Hematopoietic multipotent progenitor cell treated with erythropoietin and hydrocortisone succinate and interleukin-3 and kit ligand, for 4 days (in vitro differentiated cells): ENCODE data around the gene EIF4EBP2.

Experiments used
- DNase-seq: peaks from one replicate; pipeline ENCODE4 v3.0.0-alpha.2; 2015

EIF4EBP2 gene

DNA sequence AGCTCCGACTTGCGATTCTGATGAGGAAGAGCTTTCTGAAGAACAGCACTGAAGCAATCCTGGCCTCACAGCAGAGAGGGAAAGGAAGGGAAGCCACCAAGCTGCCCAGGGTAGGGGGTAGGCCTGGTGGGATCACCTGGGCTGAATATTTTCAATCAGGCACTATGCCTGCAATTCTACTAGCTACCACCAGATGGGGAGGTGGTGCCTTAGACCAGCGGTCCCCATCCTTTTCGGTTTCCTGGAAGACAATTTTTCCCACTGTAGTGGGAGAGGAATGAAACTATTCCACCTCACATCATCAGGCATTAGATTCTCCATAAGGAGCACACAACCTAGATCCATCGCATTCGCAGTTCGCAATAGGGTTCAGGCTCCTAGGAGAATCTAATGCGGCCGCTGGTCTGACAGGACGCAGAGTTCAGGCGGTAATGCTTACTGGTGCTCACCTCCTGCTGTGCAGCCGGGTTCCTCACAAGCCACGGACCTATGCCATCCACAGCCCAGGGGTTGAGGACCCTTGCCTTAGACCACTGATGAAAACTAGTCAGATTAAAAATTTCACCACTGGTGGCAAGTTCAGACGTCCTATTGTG lies 24.3 kb upstream of the EIF4EBP2 start:
- peak; percentile 50 for DNase-seq

DNA sequence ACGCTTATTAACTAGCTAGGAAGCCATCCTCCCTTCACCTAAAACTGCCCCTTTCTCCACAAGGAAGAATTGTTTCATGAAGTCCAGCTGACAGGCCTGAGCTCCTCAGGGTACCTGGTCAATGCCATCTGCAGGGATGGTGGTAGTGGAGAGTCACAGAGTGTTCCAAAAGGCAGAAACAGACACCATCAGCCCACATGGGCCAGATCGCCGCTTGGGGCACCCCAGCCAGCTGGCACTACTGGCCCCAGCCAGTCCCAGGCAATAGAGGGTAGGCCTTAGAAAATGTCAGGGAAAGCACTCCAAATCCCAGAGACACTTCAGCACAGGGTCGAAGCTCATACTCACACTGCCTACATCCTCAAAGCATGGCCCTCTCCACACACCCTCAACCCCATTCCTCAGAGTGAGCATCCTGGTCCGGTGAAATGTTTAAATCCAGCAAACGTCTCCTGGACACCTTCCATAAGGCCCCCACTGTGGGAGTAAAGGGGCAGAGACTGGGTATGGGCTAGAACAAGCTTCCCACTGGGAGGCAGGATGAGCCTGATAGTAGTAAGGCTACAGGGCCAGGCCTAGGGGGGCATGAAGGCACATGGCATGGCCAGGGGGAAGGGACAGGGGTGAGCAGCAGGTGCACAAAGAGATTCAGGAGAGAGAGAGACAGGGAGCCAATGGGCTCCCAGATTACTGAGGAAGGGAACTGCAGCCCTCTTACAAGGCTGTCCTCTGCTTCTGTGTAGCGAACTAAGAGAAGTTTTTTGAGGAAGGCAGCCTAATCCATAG lies 23.4 kb upstream of the EIF4EBP2 start:
- no peak for DNase-seq

DNA sequence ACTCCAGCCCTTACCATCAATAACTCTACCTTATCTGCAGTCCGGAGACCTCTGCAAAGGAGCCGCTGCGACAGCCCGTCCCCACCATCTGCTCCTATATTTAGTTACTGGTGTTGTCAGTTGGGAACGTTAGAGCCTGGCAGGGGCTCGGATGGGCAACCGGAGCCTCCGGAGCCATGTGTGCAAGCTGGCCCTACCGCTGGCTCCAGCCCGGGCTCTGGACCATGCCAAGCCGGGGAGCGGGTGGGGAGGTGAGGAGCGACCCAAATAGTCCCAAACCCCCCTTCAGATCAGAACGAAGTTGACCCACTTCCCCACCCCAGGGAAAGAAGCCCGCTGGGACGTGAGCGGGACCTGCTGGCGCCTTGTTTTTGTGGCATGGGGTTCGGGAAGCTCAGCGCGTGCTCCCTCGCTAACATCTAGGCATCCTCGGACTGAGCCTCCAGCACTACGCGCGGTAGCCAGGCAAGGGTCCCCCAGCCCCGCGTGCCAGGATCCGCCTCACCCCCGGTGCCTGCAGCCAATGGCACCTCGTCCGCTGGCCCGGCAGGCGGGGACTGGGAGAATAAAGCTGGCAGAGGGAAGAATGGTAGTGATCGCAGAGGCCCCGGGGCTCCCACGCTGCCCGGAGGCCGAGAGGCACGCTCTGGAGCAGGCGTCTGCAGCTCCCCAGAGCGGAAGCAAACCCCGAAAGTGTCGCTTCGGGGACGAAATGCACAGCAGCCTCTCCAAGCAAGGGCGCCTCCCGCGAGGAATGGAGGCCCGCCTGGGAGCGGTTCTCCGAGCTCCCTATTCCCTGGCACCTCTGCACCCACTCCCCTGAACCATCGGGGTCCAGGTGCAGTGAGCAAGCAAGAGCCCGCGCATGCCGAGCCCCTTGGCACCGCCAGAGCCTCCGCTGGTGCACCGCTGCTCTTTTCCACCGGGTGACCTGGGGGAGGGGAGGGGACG lies 22.2 kb upstream of the EIF4EBP2 start:
- DNase-seq, result peak; percentile 63

DNA sequence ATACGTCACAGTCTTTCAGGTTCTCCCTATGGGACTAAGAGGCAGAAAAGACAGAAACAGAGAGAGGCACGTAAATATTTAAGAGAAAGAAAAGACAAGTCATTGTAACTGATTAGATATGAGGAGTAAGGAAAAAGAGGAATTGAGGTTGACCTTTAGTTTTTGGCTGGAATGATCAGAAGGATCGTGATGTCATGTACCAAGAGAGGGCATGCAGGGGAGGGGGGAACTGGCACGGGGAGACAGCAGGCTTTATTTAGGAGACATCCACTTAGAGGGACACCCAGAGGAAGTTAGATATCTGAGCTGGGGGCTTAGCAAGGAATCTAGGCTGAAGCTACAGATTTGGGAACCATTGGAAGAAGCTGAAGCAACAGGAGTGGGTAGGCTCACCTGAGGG lies 12.3 kb upstream of the EIF4EBP2 start:
- DNase-seq, result no peak

DNA sequence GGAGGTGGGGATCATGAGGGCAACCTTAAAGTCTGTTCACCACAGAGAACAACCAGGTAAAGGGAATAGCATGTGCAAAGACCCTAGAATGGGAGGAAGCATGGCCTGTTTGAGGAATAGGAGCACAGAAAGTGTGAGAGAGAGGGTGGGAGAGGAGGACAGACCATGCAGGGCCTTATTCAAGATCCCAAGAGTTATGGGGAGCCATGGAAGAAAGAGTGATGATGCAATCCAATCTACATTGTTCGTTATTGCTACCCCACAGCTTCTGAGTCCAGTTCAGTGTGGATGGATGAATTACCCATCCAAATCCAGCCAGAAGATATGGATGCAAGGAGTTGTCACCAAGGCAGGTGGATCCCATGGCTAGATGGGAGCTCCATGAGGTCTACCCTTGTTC lies 7.8 kb upstream of the EIF4EBP2 start:
- no peak for DNase-seq

DNA sequence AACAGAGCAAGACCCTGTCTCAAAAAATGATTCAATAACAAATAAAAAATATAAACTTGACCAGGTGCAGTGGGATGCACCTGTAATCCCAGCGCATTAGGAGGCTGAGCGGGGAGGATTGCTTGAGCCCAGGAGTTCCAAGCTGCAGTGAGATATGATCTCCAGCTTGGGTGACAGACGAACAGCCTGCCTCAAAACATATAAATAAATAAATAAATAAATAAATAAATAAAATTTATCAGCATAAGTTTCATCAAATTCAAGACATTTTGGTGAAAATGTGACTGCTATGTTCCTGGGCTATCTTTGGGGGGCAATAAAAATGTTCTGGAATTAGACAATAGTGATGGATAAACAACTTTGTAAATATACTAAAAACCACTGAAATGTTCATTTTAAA lies 4.8 kb upstream of the EIF4EBP2 start:
- no peak for DNase-seq

DNA sequence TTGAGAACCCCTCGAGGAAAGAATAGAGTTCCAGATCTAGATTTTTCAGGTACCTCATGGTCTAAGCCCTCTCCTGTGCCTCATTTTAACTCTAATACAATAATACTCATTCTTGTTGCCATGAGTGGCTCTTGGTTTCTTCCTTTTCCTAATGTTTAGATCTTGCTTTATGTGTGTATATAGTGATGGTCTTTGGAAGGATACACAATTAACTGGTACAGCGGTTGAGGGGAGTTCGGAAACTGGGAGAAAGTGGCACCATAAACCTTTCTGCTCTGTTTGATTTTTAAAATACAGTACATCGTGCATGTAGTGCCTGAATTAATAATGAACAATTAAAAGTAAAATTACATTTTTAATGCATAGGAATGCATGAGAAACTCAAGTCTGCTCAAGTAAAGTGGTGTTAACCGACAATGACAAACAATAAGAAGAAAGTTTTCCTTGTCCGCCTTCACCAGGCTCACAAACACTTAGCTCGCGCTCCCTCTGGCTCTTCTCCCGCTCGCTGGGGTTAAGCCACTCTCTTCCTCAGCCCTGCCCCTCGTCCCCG lies 386 bp upstream of the EIF4EBP2 start:
- DNase-seq, result peak; percentile 10

DNA sequence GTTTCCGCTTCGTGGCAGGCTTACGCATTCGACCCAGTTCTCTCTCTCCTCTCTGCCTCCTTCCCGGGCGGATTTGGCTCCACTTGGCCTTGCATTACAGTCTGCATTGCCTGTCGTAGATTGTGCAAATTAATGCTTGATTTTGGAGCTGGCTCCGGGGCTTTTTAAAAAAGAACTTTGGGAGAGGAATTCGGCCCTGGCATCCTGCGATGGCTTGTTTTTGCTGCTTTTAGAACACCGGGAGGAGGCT lies 767 bp downstream of the EIF4EBP2 start:
- DNase-seq, result peak; percentile 47

DNA sequence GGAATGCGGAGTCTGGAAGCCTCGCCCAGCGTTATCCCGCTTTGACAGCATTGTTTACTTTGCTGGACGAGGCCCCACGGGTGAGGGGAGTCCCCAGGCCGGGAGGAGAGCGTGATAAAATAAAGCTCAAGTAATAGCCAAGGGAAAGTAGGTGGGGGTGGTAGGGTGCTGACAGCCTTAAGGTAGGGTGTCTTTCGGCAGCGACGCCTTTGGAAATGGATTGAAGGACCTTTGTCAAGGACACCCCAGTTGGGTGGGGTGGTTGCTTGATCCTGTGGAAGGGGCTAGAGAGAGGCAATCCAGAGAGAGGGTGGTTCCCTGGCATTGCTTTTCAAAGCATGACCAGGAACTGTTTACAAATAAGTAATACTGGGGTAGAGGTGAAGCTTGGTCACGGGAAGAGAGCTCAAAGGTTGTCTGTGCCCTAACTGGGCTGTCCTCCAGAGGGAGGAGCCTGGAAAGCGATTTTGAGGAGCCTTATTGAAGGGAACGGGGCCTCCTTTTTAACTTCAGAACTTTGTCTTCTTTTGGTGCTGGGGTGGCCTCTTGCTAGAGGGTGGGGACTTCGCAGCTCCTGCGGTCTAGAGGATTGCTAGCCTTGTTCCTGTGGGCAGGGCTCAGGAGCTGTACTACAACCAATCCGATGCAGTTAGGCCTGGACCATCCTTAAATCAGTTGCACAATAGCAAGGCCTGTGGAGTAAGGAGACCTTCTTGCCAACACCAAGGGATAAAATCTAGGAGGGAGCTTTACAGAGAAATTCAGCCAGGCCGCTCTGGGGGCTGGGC lies 1.3 kb downstream of the EIF4EBP2 start:
- peak; percentile 94 for DNase-seq

DNA sequence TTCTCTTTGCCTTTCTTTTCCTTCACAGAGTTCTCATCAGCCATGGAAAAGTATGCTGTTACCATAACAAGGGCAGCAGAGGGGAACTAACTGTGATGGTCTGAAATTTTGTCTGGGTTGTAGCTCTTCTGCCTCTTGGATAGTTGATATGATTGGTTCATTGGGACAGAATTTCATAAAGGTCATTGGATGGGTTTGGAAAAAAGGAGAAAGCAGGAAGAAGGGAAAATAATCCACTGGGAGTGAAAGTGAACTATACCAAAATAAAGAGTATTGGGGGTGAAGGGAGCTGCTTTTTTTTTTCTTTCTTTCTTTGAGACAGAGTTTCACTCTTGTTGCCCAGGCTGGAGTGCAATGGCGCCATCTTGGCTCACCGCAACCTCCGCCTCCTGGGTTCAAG lies 5.8 kb downstream of the EIF4EBP2 start:
- DNase-seq, result no peak

DNA sequence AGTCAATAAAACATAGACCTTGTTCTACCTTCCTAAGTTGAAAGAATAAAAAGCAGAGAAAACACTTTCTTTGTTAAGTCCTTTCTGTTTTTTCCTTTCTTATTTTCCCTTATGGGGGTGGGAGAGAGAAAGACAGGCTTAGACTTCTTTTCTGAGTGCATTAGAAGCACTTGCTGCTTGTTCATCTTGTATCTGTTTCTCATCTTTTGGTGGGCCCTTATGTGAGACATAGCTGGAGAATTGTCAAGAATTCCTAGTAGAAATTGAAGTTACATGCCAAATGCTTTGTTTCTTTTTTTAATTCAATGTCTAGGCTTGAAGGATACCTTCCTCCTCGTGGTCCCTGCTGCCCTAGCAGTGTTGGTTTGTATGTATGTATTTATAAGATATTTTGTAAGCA lies 6.7 kb downstream of the EIF4EBP2 start:
- no peak for DNase-seq

DNA sequence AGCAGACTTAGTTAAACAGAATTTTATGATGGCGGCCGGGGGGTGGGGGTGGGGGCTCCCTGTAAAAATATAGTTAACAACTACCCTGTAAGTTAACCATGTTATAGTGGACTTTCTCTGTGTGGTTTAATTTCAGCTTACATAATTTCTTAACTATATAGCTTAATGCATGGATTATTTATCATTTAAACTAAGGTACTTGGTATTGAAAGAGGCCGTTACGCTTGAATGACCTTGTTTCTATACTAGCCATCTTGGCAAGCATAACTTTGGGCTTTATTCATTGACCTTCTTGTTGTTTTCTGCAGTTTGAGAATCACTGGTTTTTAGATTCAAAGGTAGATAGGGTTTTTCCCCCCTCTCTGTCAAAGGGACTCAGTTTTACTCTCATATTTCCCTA lies 8.4 kb downstream of the EIF4EBP2 start:
- no peak for DNase-seq

DNA sequence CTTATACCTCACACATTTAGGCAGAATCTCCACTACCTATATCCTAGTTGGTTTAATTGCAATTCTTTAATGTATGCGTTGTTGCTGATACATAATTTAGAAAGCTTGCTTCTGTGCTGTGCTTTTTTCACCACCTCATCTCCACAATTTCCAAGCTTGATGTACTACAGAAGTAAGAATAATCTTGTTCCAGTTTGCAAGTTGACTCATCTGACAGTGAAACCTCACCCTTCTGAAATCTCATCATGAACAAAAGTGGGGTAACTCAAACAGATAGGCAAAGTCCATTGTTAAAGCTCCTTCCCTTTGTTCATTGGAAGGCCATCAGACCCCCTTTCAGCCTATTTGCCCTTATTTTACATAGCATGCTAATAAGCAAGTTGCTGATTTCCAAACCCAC lies 13.6 kb downstream of the EIF4EBP2 start:
- DNase-seq, result no peak

DNA sequence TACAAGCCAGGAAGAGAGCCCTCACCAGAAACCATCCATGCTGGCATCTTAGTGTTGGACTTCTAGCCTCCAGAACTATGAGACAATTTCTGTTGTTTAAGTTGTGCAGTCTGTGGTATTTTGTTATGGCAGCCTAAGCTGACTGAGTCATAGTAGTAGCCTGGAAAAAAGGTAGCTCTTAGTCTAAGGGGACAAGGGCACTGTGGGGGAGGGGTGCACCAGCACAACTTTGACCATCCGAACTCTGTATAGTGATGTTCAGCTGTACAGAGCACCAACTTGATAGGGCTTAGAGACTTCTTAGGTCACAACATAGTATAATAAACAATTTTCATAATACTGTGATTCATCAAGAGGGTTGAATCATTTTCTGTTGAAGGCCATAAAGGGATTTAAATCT lies 14.3 kb downstream of the EIF4EBP2 start:
- no peak for DNase-seq

DNA sequence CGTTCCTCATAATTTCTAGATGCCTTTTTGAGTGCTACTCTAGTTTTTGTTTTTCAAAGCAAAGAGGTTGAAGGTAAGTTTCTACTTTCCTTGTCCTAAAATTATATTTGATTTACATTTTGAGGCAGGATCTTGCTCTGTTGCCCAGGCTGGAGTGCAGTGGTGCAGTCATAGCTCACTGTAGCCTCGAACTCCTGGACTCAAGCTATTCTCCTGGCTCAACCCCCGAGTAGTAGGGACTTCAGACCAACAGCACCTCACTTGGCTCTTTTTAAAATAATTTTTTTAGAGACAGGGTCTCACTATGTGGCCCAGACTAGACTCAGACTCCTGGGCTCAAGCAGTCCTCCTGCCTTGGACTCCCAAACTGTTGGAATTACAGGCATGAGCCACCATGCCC lies 14.8 kb downstream of the EIF4EBP2 start:
- no peak for DNase-seq

DNA sequence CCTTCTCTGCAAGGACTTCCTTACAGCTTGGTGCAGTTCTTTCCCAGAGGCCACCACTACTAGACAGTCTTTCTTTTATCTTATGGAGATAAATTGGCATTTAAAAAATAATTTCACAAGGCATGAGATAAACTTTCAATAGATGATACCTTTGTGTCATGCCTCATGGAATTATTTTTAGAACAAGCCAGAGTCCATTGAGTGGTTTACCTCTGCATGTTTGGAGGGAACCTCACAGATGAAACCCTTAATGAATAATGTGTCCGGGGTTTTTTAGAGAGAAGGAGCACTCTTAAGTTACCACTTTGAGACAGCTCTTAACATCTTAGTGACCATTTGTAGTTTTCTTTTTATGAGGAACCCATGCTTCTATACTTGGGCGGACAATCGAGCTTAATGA lies 20.4 kb downstream of the EIF4EBP2 start:
- no peak for DNase-seq

DNA sequence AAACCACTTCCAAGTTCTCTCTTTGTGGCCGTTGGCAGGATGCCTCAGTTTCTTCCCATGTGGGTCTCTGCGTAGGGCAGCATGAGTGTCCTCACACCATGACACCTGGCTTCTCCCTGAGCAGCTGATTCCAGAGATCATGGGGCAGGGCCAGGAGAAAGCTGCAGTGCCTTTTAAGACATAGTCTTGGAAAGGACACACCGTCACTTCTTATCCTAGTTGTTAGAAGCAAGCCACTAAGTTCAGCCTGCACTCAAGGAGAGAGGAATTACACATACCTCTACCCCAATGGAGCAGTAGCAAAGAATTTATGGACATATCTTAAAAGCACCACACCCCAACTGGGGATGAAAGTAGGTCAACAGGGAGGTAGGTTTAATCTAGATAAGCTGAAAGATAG lies 21.2 kb downstream of the EIF4EBP2 start:
- no peak for DNase-seq

DNA sequence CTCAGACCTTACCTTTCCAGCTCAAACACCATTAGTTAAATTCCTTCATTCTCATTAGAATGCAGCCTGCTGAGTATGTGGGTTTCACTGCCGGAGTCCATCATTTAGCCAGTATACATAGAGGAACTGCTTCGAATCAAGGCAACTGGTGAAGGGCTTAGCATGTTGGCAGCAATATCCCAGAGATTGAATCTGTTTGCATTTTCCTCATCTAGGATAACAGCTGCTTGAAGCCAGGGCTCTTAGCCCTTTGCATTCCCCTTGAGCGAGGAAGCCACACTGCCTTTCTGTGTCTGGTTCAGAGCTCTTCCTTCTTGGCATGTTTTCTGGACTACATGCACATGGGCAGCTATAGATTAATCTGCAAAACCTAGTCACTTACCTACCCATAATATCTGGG lies 22.9 kb downstream of the EIF4EBP2 start:
- no peak for DNase-seq

DNA sequence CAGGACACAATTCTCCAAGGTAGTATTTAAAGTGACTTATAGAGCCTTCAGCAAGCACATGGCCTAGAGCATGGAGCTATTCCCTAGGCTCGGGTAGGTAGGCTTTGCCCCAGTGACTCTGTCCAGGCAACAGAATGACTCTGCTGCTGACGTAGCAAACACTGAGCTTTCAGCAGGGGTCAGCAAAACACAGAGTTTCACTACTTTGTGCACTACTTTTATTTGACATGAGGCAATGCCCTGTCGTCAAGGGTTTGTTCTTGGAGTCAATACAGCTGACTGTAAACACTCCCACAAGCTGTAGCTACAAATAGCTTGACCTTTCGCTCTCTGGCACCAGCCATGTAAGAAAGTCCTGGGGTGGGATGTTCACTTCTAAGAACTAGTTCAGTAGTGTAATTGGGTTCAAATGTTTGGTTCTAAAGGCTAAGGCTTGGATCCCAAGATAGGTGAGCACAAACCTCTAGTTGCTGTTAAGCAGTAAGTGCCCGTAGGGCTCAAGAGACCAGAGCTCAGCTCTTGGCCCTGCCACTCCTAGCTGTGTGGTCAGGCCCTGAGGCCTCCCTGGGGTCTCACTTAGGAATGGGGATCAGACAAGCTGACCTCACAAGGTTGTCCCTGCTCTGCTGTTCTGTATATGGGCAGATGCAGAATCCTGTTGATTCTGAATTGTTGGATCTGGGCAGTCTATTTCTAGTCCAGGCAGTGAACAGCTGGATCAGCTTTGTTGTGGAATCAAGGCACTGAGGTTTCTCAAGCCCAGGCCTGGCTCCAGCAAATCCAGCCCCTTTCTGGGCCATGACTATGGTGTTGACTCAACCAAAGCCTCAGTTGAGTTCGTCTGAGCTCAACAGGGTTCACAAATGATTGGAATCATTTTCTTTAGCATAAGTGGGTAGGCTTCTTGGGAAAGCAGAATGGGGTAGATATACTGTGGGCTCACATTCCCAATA lies 26.8 kb downstream of the EIF4EBP2 start:
- DNase-seq, result no peak

DNA sequence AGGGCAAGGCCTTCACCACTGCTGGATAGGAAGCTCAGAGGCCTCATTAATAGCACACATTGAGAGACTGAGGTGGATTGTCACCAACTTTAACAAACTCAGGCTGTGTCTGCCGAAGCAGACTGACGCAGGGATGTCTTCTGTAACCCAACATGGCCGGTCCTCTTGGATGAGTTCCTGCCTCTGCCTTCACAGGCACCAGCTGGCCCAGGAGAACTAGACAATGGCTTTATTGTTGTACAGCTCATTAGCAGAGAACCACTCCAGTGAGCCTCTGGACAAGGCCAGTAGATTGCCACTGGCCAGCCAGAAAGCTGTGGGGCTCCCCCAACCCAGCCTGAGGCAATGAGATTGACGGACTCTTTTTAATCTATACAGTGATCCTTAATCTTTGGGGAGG lies 28.2 kb downstream of the EIF4EBP2 start:
- DNase-seq, result no peak

DNA sequence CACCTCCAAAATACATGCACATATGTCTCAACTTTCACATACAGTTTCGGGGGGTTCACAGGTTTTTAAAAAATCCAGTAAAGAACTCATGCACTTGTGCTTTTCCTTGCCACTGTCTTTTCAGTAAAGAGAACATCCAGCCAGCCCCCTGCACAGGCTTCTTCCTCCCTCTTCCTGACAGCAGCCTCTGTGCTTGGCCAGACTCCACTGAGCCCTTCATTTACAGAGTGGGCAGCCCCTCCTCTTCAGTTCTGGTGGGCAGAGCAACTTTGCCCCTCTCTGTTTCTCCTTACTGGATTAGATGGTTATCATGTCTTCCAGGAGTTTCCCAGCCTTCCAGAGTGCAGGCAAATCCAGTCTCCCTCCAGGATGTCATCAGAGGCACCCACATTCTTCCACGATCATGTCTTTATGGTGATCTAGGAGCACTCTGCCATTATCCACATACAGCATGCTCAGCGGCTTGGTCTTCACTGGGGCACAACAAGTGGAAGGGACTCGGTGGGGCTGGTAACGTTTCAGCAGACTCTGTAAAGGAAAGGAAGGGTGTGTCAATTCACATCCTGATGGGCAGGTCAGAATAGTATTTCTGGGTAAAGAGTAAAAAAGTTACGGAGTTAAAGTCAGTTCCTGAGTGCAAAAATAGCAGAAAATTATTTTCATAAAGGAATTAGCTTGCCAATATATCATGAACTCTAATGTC lies 28.8 kb downstream of the EIF4EBP2 start:
- peak; percentile 31 for DNase-seq
